A549 (cell line): ENCODE measurements around the gene GGTA1. TPM values are rescaled to one million over a fixed set of nuclear protein-coding genes. Genes with fewer than 3 reads are reported as not detected.

Experiments used
- ATAC-seq, 2 experiments: fragments of 200-7000 bp in 1 of 2; fragments of >200 bp in 1 of 2; cut with Nextera tagmentation in 1 of 2; cut with Tn5 transposase in 1 of 2; 3 replicates each; pipeline versions ENCODE4 v1.8.0 to v1.9.1; 2018 to 2020; ENCODE audit warnings: mild to moderate bottlenecking in 1 of 2, moderate library complexity in 1 of 2
- CTCF ChIA-PET: fragments of 300-600 bp; sonication (Branson Sonifier 250); formaldehyde crosslinking; extraction: SDS; loops from one replicate; lab custom pipeline; 2021; ENCODE audit warnings: antibody characterized with exemption, inconsistent platforms; lab: Yijun Ruan, JAX
- POLR2A ChIA-PET: fragments of 350-600 bp; formaldehyde crosslinking; extraction: SDS; loops from one replicate; lab custom pipeline; 2021; ENCODE audit warnings: antibody characterized with exemption, inconsistent platforms; lab: Yijun Ruan, JAX
- DNase-seq, 2 experiments: peaks; one replicate each; pipeline versions ENCODE4 v3.0.0 to v3.0.0-alpha.2; 2011 to 2016; ENCODE audit warnings: low read depth in 1 of 2, low spot score in 1 of 2
- FAIRE-seq: peaks from 2 replicates; lab custom pipeline; 2011; peaks lifted over from hg19 to GRCh38; lab: Jason Lieb, UNC
- H3K27ac ChIP-seq, 2 experiments: fragments of >200 bp; sonication (Bioruptor Twin); formaldehyde crosslinking; 3 replicates each; pipeline ENCODE4 v1.5.1; 2016 to 2017
- H3K4me1 ChIP-seq: fragments of >200 bp; sonication (Bioruptor Twin); formaldehyde crosslinking; 3 replicates; pipeline ENCODE4 v1.6.1; 2016
- H3K4me2 ChIP-seq: fragments of >200 bp; sonication (Bioruptor Twin); formaldehyde crosslinking; 3 replicates; pipeline ENCODE4 v1.6.1; 2016
- H3K4me3 ChIP-seq: fragments of >200 bp; sonication (Bioruptor Twin); formaldehyde crosslinking; 3 replicates; pipeline ENCODE4 v1.5.1; 2016
- H3K9me3 ChIP-seq: fragments of >200 bp; sonication (Bioruptor Twin); formaldehyde crosslinking; 3 replicates; pipeline ENCODE4 v1.6.1; 2016
- BHLHE40 ChIP-seq: IDR thresholded peaks from 2 replicates; pipeline ENCODE4 v1.6.1; 2012; ENCODE audit warnings: low read depth, low read length, inconsistent platforms
- CEBPB ChIP-seq, 2 experiments: fragments of >200 bp in 1 of 2; sonication (Bioruptor Twin) in 1 of 2; formaldehyde crosslinking in 1 of 2; IDR thresholded peaks; 2 replicates each; pipeline ENCODE4 v1.6.1; 2012 to 2016
- CTCF ChIP-seq: fragments of >200 bp; sonication (Bioruptor Twin); formaldehyde crosslinking; IDR thresholded peaks from 3 replicates; pipeline ENCODE4 v1.5.1; 2016
- E2F6 ChIP-seq: IDR thresholded peaks from 2 replicates; pipeline ENCODE4 v1.6.1; 2012; ENCODE audit warnings: low read depth, borderline replicate concordance
- EHF ChIP-seq: fragments of 250-450 bp; sonication (Bioruptor Pico); IDR thresholded peaks from 2 replicates; pipeline ENCODE4 v1.5.0; 2020; ENCODE audit warnings: mild to moderate bottlenecking
- EP300 ChIP-seq, 2 experiments: fragments of >200 bp; sonication (Bioruptor Twin); formaldehyde crosslinking; IDR thresholded peaks; 2 replicates in 1 of 2; 3 replicates in 1 of 2; pipeline ENCODE4 v1.6.1; 2016 to 2017
- GATA3 ChIP-seq: IDR thresholded peaks from 2 replicates; pipeline ENCODE4 v1.6.1; 2012; ENCODE audit warnings: borderline replicate concordance
- HES2 ChIP-seq: fragments of >200 bp; sonication (Bioruptor Twin); formaldehyde crosslinking; IDR thresholded peaks from 2 replicates; pipeline ENCODE4 v1.6.1; 2016
- HOXB13 ChIP-seq: fragments of 250-450 bp; sonication (Bioruptor Pico); IDR thresholded peaks from 2 replicates; pipeline ENCODE4 v1.5.0; 2020; ENCODE audit warnings: low read depth, mild to moderate bottlenecking, moderate library complexity
- HOXB5 ChIP-seq: fragments of 250-450 bp; sonication (Bioruptor Pico); IDR thresholded peaks from 2 replicates; pipeline ENCODE4 v1.5.0; 2020; ENCODE audit warnings: mild to moderate bottlenecking, moderate library complexity
- MAX ChIP-seq: IDR thresholded peaks from 2 replicates; pipeline ENCODE4 v1.6.1; 2012
- RAD21 ChIP-seq, 2 experiments: fragments of >200 bp in 1 of 2; sonication (Bioruptor Twin) in 1 of 2; formaldehyde crosslinking in 1 of 2; IDR thresholded peaks in 1 of 2; conservative IDR thresholded peaks in 1 of 2; 2 replicates in 1 of 2; 3 replicates in 1 of 2; pipeline ENCODE4 v1.6.1; 2012 to 2018; ENCODE audit warnings: inconsistent platforms in 1 of 2
- SMC3 ChIP-seq: fragments of >200 bp; sonication (Bioruptor Twin); formaldehyde crosslinking; IDR thresholded peaks from 3 replicates; pipeline ENCODE4 v1.6.1; 2018; ENCODE audit warnings: inconsistent platforms
- ZSCAN20 ChIP-seq: fragments of 250-450 bp; sonication (Bioruptor Pico); IDR thresholded peaks from 2 replicates; pipeline ENCODE4 v1.8.0; 2022; ENCODE audit warnings: mild to moderate bottlenecking, moderate library complexity
- WGBS: methylation state at CpG from one replicate; pipeline ENCODE4 v1.1.6; 2017; ENCODE audit errors: missing lambda C conversion rate; 5-methylcytosine and 5-hydroxymethylcytosine counted together
- polyA plus RNA-seq, 4 experiments: library from polyadenylated mRNA; depleted of rRNA in 3 of 4; stranded (reverse); fragments of >200 nt; fragmentation: RNase III in 1 of 4; extraction: RNeasy Plus Mini Kit Qiagen cat#74134 plus additional on column Dnase treatment in 1 of 4; gene quantifications; 2 replicates in 3 of 4; 3 replicates in 1 of 4; pipeline ENCODE4 v1.2.3, GENCODE V29; 2011 to 2017

Gene GGTA1
- polyA plus RNA-seq, 2 of the 4 experiments (the other 2 are of a cell fraction), result 0.05 TPM; not detected in 1

GRCh38 chr9:121498487-121499176 lies 1.0 kb downstream of the GGTA1 start:
- Histone ChIP-seq H3K4me2 (peak overlapping the region; percentile 91), H3K9me3 (peaks cover 8% of the 10 kb centered on the region), H3K4me3 (peak overlapping the region; percentile 53), H3K27ac (peak overlapping the region in 1 of 2 experiments; percentile 70; a peak in 3 of 6 replicates), H3K4me1 (0 out of 3 replicates have a peak, but pooled peaks cover 7% of the 10 kb centered on the region)
- TF ChIP-seq HES2 (no peak), EP300 (IDR thresholded peaks at IDR 0.05) (no peak), SMC3 (no peak), CEBPB (IDR thresholded peaks at IDR 0.05) (peak in 1 of 2 experiments; percentile 31; a peak in 1 of 4 replicates), MAX (peak; percentile 40; the same call in 1 of the 2 replicates), E2F6 (no peak; the same call in 1 of the 2 replicates), GATA3 (no peak), BHLHE40 (no peak), RAD21 (conservative IDR thresholded peaks at IDR 0.05 in 1 of 2, IDR thresholded peaks at IDR 0.05 in 1 of 2) (0 out of 5 replicates have a peak, but pooled peaks of 1 of the 2 experiments have one; percentile 9), CTCF (peak; percentile 19; the same call in 1 of the 3 replicates)
- ChIA-PET POLR2A (no interaction called here), CTCF (interaction anchor here (0.6 to 2.8 kb wide), 10 partner anchors 9 to 223 kb away, joined by 3 to 9 read pairs (median 3); no protein-coding TSS in a partner anchor)
- 4% methylated on average over 29 of the region's 29 CpGs for WGBS
- peak; percentile 46 to 55 for DNase-seq
- peak; percentile 46 to 69 for ATAC-seq
- FAIRE-seq, result no peak

- peak overlapping the region; percentile 91 for H3K4me2 ChIP-seq
- FAIRE-seq (no peak), DNase-seq (peak; percentile 84 to 94), ATAC-seq (peak; percentile 74 to 85)
- H3K4me3 ChIP-seq, result peak overlapping the region; percentile 53
- 5% methylated on average over 4 of the region's 4 CpGs for WGBS
- H3K4me1 ChIP-seq, result 0 out of 3 replicates have a peak, but pooled peaks cover 7% of the 10 kb centered on the region
- ChIA-PET POLR2A (no interaction called here), CTCF (interaction anchor here (0.7 to 2.8 kb wide), 13 partner anchors 9 to 277 kb away, joined by 3 to 9 read pairs (median 3); no protein-coding TSS in a partner anchor)
- no peak overlapping the region for H3K27ac ChIP-seq
- TF ChIP-seq RAD21 (conservative IDR thresholded peaks at IDR 0.05 in 1 of 2, IDR thresholded peaks at IDR 0.05 in 1 of 2), result peak; percentile 32 to 39; a peak in 2 of 5 replicates
- TF ChIP-seq HOXB13 (CRISPR knock-in tag), result no peak
- TF ChIP-seq SMC3, result 0 out of 3 replicates have a peak, but pooled peaks have one; percentile 27
- TF ChIP-seq CTCF, result peak; percentile 60
- peaks cover 8% of the 10 kb centered on the region for H3K9me3 ChIP-seq
Observed at GRCh38 chr9:121498150-121498486, 1.5 kb downstream of the GGTA1 start.

- Histone ChIP-seq H3K4me1 (0 out of 3 replicates have a peak, but pooled peaks cover 7% of the 10 kb centered on the region), H3K9me3 (peaks cover 8% of the 10 kb centered on the region), H3K4me2 (no peak overlapping the region), H3K4me3 (no peak overlapping the region), H3K27ac (no peak overlapping the region)
- DNase-seq, result no peak
- no peak for FAIRE-seq
- ChIA-PET POLR2A (no interaction called here), CTCF (interaction anchor here (1.9 kb wide), 1 partner anchor 19 kb away, joined by 5 read pairs; no protein-coding TSS in a partner anchor)
- no peak for TF ChIP-seq EHF
- no peak for TF ChIP-seq ZSCAN20 (CRISPR knock-in tag)
- TF ChIP-seq HOXB5 (CRISPR knock-in tag), result no peak
- no peak for TF ChIP-seq GATA3
- TF ChIP-seq, all 56 proteins: peak for 0
- ATAC-seq, result no peak
Observed at GRCh38 chr9:121495976-121496375, 3.7 kb downstream of the GGTA1 start.
